ENCODE data around the gene CABS1. TPM values are rescaled to one million over a fixed set of nuclear protein-coding genes. Genes with fewer than 3 reads are reported as not detected.

Gene CABS1
- not detected in 2 replicates for total RNA-seq

GRCh38 chr4:70334681-70335080 lies at the start of gene CABS1:
Gene CABS1 (plus strand): TSS chr4:70334981. CDS start chr4:70335040, 59 bp downstream.
- no peak for DNase-seq (ENCODE audit: low read depth, low spot score)

DNA sequence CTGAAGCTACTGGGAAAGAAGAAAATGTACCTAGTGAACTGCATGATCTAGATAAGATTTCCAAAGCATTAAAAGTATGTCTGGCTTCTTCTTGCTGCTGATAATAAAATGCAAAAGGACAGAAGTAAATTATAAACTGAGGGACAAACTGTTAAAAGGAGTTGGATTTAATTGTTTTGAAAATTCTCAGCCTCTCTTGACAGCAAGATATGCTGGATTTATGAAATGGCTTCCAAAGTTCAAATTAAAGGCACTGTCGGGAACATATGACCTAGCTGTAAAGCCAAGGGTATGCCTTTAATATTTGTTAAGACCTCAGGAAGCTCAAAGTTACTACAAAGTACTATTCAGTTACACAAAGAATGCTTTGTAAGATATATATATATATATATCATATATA lies 46.1 kb upstream of the CABS1 start:
- DNase-seq (ENCODE audit: low read depth, low spot score): no peak

DNA sequence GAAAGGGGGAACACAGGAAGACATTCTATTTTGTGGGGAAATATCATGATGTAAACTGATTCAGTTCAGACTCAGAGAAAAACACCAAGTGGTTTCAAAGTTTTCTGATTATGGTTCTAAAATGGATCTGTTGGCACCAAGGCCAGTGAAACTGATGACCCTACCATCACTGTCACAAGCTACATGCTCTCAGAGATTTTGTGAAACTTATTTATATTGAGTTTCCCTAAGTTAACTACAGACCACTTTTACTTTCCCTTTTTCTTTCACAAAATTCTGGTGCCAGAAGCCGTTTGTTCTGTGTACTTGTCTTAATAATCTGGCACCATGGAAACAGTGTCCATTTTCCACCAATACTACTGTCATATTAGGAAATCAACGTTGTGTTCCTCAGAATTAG lies 43.4 kb upstream of the CABS1 start:
- no peak for DNase-seq (ENCODE audit: low read depth, low spot score)

GRCh38 chr4:70297576-70297975 lies 37.2 kb upstream of the CABS1 start:
- no peak for DNase-seq (ENCODE audit: low read depth, low spot score)

DNA sequence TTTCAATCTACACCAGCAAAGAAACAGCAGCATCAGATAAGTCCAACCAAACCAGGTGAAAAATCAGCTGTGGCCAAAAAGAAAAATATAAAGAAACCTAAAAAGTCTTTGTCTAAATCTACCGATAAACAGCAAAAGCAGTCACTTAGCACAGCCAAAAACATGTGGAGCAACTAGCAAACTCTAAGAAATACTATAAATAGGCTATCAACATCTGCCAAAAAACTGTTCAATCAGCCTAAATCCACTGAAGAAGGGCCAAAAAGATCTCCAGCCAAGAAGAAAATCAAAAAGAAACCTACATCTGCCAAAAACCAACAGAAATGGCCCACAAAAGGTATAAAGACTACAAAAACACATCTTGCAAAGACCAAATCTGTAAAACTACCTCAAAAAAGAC lies 36.7 kb upstream of the CABS1 start:
- no peak for DNase-seq (ENCODE audit: low read depth, low spot score)

GRCh38 chr4:70299643-70300042 lies 35.1 kb upstream of the CABS1 start:
- no peak for DNase-seq (ENCODE audit: low read depth, low spot score)

GRCh38 chr4:70300215-70300614 lies 34.6 kb upstream of the CABS1 start:
- DNase-seq (ENCODE audit: low read depth, low spot score): no peak

GRCh38 chr4:70303090-70303489 lies 31.7 kb upstream of the CABS1 start:
- no peak for DNase-seq (ENCODE audit: low read depth, low spot score)

- DNase-seq (ENCODE audit: low read depth, low spot score): no peak
These were observed 29.2 kb upstream of the CABS1 start for GRCh38 chr4:70305601-70306000.

DNA sequence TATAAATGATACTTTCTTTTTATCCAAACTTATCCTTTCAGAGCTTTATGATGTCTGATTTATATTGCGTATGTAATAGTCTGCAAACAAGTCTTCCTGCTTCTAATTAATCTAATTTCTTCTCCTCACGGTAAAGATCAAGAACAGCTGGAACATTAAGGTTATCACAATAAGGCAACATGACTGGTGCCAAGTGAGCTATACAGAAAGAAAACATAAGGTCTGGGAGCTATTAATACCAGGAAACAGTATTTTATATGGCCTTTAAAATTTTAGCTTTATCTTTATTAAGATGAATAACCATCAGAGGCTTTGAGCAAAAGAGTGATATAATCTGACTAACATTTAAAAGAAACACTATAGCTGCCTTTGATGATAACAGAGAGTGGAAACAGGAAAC lies 28.7 kb upstream of the CABS1 start:
- no peak for DNase-seq (ENCODE audit: low read depth, low spot score)

- no peak for DNase-seq (ENCODE audit: low read depth, low spot score)
These were observed 21.0 kb upstream of the CABS1 start for GRCh38 chr4:70313736-70314135.

GRCh38 chr4:70315928-70316327 lies 18.9 kb upstream of the CABS1 start:
- DNase-seq (ENCODE audit: low read depth, low spot score): no peak

GRCh38 chr4:70326052-70326451 lies 8.7 kb upstream of the CABS1 start:
- DNase-seq (ENCODE audit: low read depth, low spot score): no peak

DNA sequence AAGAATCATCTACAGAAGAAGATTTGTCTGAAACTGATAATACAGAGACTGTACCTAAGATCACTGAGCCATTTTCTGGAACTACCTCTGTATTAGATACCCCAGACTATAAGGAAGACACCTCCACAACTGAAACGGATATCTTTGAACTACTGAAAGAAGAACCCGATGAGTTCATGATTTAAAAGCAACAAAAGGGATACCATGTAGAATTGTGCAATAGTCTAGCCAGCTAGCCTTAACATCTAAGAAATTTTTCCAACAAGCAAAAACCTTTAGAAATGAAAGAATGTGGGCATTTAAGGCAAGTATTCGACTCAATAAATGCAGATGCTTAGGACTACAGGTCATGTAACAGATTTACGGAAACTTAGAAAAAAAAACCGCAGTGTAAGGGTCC lies 1.3 kb downstream of the CABS1 start:
- no peak for DNase-seq (ENCODE audit: low read depth, low spot score)

- DNase-seq (ENCODE audit: low read depth, low spot score): no peak
These were observed 3.2 kb downstream of the CABS1 start for GRCh38 chr4:70337886-70338420.

GRCh38 chr4:70356185-70356584 lies 21.4 kb downstream of the CABS1 start:
- DNase-seq (ENCODE audit: low read depth, low spot score): no peak

DNA sequence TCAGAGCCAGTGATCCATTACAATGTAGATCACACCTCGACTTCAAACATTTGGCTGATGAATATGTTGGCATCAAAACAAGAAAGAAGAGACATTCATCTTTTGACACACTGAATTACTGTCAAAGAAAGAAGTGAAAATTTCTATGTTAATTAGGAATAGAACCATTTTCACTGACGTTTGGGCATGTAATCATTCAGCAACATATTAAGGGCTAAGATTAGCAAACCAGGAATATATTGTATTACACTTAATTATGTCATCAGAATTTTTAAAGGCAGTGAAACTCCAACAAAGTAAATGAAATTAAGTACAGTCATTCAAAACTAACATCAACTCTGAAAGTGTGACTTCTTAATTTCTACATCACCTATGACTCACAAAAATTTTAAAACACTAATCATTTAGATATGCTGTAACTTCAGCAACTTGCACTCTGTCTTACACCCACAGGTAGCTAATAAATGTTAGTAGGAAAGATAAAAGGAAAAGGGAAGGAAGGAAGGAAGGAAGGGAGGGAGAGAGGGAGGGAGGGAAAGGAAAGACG lies 24.4 kb downstream of the CABS1 start:
- DNase-seq (ENCODE audit: low read depth, low spot score): no peak

- DNase-seq (ENCODE audit: low read depth, low spot score): no peak
These were observed 25.7 kb downstream of the CABS1 start, which contains the start of gene SMR3A for GRCh38 chr4:70360460-70360859. Gene SMR3A (plus strand): TSS chr4:70360760. CDS start chr4:70362116, 1,356 bp downstream.

DNA sequence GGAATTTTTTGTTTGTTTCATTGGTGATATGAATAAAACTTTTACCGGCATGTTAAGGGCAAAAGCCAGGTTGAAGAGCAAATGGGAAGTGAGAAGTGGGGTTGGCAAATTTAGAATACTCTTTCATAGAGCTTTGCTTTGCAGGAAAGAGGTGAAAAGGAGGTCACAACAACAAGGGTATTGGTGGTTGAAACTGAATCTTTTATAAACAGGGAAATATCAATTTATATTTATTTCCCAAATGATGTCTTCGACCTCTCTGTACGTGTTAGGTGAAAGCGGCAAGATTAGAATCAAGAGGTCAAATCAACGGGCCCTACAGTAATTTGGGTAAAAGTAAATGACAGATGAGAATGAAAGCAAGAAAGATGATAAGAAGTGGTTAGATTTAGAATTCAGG lies 29.2 kb downstream of the CABS1 start:
- DNase-seq (ENCODE audit: low read depth, low spot score): no peak

GRCh38 chr4:70365479-70365878 lies 30.7 kb downstream of the CABS1 start:
- DNase-seq (ENCODE audit: low read depth, low spot score): no peak

GRCh38 chr4:70367813-70368212 lies 33.0 kb downstream of the CABS1 start:
- DNase-seq (ENCODE audit: low read depth, low spot score): no peak

GRCh38 chr4:70371987-70372386 lies 37.2 kb downstream of the CABS1 start:
- DNase-seq (ENCODE audit: low read depth, low spot score): no peak

DNA sequence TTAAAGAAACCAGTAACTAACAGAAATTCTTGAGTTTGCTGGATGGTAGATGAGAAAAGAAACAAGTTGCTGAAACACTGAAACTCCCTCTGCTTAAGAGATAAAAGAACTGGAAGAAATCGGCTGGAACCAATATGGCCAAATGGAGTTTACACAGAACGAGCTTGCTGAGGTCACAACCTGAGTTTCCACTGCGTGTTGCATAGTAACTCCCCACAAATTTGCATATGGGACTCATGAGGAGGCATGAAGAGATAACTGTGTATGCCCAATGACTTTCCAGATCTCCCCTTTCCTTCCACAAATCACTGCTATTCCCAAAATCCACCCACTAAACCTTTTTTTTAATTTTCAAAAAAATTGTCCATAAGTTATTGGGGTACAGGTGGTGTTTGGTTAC lies 38.0 kb downstream of the CABS1 start:
- DNase-seq (ENCODE audit: low read depth, low spot score): no peak

DNA sequence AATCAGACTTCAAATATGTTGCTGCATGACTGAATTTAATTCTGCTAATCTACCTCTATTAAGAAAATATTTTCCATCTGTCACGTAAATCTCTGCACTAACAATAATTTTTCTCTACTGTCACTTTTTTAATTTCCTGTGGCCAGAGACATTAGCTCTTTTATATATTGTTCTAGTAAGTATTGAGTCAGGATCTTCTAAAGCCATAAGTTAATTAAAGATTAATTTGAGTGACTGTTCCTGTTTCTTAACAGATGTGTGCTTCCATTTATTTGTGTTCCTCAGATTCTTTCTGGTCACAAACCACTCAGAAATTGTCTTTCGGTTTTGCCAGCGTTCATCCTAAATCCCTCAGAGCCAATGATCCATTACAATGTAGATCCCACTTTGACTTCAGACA lies 45.8 kb downstream of the CABS1 start:
- DNase-seq (ENCODE audit: low read depth, low spot score): no peak

All from pulmonary artery endothelial cell (primary cell).